ENCODE results near the gene PVALEF. TPM values are rescaled to one million over a fixed set of nuclear protein-coding genes. Genes with fewer than 3 reads are reported as not detected.

PVALEF gene
- total RNA-seq, 4 donors from 2014 or later: not detected

GRCh38 chr17:81176666-81177065 lies 11.4 kb downstream of the PVALEF start:
- TF ChIP-seq, protein P1, sequence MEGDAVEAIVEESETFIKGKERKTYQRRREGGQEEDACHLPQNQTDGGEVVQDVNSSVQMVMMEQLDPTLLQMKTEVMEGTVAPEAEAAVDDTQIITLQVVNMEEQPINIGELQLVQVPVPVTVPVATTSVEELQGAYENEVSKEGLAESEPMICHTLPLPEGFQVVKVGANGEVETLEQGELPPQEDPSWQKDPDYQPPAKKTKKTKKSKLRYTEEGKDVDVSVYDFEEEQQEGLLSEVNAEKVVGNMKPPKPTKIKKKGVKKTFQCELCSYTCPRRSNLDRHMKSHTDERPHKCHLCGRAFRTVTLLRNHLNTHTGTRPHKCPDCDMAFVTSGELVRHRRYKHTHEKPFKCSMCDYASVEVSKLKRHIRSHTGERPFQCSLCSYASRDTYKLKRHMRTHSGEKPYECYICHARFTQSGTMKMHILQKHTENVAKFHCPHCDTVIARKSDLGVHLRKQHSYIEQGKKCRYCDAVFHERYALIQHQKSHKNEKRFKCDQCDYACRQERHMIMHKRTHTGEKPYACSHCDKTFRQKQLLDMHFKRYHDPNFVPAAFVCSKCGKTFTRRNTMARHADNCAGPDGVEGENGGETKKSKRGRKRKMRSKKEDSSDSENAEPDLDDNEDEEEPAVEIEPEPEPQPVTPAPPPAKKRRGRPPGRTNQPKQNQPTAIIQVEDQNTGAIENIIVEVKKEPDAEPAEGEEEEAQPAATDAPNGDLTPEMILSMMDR (IDR thresholded peaks at IDR 0.05): no peak
- no peak for DNase-seq (ENCODE audit: low spot score)
- ATAC-seq (ENCODE audit: low FRiP score): no peak

DNA sequence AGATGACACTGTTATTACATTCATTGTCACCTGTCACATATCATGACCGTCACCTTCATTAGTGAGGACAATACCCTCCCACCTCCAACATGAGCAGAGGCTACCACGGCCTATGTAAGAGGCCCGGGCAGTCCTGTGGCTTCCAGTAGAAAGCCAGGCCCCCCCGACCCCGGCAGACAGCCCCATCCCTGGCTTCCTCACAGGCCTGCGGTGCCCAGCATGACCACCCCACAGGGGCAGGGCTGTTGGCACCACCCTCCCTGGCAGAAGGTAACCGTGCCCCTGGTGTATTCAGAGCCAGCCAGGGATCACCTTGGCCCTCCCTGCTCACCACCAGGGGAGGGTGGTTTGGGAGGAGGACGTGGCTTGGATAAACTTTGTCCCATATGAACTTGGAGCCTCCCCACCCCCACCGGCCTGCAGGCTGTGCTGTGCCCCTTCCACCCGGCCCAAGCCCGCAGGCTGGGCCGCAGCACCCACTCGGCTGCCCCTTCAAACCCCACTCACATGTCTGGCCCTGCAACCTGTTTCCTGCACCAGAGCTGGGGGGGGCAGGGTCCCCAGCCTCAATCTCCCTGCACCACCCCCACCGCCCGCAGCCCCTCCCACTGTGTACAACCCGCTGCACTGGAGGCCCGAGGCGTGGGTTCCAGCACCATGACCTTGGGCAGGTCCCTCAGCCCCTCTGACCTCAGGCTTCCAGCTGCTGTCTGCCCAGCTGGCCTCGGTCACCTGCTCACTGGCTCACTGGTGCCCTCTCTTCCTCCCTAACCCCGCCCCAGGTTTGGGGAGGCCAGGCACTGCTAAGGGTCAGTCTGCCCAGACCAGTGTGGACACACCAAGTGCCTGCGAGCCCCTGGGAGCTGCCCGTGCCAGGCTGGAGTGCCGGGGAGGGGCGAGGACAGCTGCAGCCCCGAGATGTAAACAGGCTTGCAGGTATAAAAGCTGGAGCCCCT lies 13.1 kb downstream of the PVALEF start:
- no peak for DNase-seq (ENCODE audit: low spot score)
- no peak for ATAC-seq (ENCODE audit: low FRiP score)
- TF ChIP-seq, protein P1 (IDR thresholded peaks at IDR 0.05): no peak

GRCh38 chr17:81179220-81179619 lies 13.9 kb downstream of the PVALEF start:
- DNase-seq (ENCODE audit: low spot score) (no peak), ATAC-seq (ENCODE audit: low FRiP score) (no peak)
- TF ChIP-seq, protein P1 (IDR thresholded peaks at IDR 0.05): no peak

GRCh38 chr17:81179861-81180260 lies 14.6 kb downstream of the PVALEF start:
- TF ChIP-seq, protein P1 (IDR thresholded peaks at IDR 0.05): no peak
- no peak for ATAC-seq (ENCODE audit: low FRiP score)
- DNase-seq (ENCODE audit: low spot score): no peak

DNA sequence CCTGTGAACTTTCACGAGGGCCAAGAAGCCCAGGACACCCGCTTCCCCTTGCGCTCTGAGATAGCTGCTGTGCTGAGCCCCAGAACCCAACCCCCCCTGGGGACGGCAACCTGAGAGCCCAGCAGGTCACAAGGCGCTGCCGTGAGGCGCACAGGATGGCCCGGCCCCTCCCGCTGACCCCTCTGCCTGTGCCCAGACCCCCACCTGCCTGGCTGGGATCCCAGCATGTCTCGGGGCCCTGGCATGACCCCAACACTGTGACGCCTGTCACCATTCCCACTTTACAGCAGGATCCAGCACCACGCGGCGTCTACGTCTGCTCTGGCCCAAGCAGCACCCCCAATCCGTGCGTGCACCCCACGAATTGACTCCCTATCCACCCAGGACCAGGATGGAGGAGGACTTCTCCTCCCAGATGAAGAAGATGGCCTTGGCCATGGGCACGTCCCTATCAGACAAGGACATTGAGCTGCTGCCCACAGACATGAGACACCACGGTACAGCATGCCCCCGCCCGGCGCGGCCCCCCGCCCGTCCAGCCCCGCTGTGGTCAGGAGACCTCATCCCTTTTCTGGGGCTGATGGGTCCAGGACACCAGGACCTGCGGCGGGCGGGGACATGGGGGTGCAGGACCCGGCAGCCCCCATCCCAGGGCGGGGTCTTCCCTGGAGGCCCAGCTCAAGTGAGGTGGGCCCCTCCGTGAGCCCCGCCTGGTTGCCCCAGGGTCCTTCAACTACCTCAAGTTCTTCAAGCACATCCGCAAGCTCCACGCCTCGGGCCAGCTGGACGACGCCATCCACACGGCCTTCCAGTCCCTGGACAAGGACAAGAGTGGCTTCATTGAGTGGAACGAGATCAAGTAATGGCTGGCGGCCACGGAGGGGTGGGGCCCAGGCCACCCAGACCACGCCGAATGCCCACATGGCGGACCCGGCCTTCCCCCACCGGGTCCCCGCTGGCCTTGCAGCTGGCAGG lies 15.8 kb downstream of the PVALEF start:
- DNase-seq (ENCODE audit: low spot score) (no peak), ATAC-seq (ENCODE audit: low FRiP score) (no peak)
- TF ChIP-seq, protein P1 (IDR thresholded peaks at IDR 0.05): no peak

GRCh38 chr17:81181811-81182185 lies 16.5 kb downstream of the PVALEF start:
- DNase-seq (ENCODE audit: low spot score) (no peak), ATAC-seq (ENCODE audit: low FRiP score) (no peak)
- TF ChIP-seq, protein P1 (IDR thresholded peaks at IDR 0.05): no peak
